Endothelial cell of umbilical vein (primary cell): ENCODE results near the gene THRSP. TPM values are rescaled to one million over a fixed set of nuclear protein-coding genes. Genes with fewer than 3 reads are reported as not detected.

Source experiments
- BruUV-seq: library from RNA; stranded (reverse); fragments of 400-500 nt; replicated peaks from 2 replicates; lab custom pipeline; 2021; lab: Mats Ljungman, UMichigan
- CTCF ChIA-PET: fragments of 300-600, 350-600 bp; sonication (Branson Sonifier 250); formaldehyde crosslinking; loops from one replicate; lab custom pipeline; 2021; ENCODE audit warnings: antibody characterized with exemption, inconsistent platforms; lab: Charles Lee
- POLR2A ChIA-PET: fragments of 300-600, 350-600 bp; sonication (Branson Sonifier 250); formaldehyde crosslinking; loops from one replicate; lab custom pipeline; 2021; ENCODE audit warnings: antibody characterized with exemption, inconsistent platforms; lab: Charles Lee
- DNase-seq: peaks from one replicate; pipeline ENCODE4 v3.0.0-alpha.2; 2011; ENCODE audit warnings: low read depth, low spot score
- FAIRE-seq: peaks from 2 replicates; lab custom pipeline; 2011; peaks lifted over from hg19 to GRCh38; lab: Jason Lieb, UNC
- H2AFZ ChIP-seq: 2 replicates; pipeline ENCODE4 v1.6.0; 2012; ENCODE audit warnings: low read depth, low read length, control low read depth, inconsistent platforms
- H3K27ac ChIP-seq: 2 replicates; pipeline ENCODE4 v1.5.1; 2011; ENCODE audit warnings: low read depth, mild to moderate bottlenecking, control low read depth, low read length, moderate library complexity; ENCODE audit not compliant: insufficient read depth
- H3K27me3 ChIP-seq, 2 experiments: 2 replicates each; pipeline versions ENCODE4 v1.6.0 to v1.6.1; 2011; ENCODE audit warnings: low read length in 2 of 2, mixed read lengths in 1 of 2; ENCODE audit not compliant: control insufficient read depth in 2 of 2, insufficient read depth in 2 of 2
- H3K36me3 ChIP-seq, 2 experiments: 2 replicates in 1 of 2; 3 replicates in 1 of 2; pipeline ENCODE4 v1.5.1; 2011; ENCODE audit warnings: low read length in 2 of 2, mild to moderate bottlenecking in 1 of 2, moderate library complexity in 1 of 2; ENCODE audit not compliant: control insufficient read depth in 2 of 2, insufficient read depth in 2 of 2; ENCODE audit errors: extremely low read depth in 1 of 2
- H3K4me1 ChIP-seq: 3 replicates; pipeline ENCODE4 v1.5.1; 2011; ENCODE audit warnings: mild to moderate bottlenecking, low read length; ENCODE audit not compliant: control insufficient read depth, insufficient read depth; ENCODE audit errors: extremely low read depth
- H3K4me2 ChIP-seq: 2 replicates; pipeline ENCODE4 v1.6.1; 2011; ENCODE audit warnings: low read length, control low read depth, mixed read lengths; ENCODE audit not compliant: insufficient read depth
- H3K4me3 ChIP-seq, 3 experiments: fragments of 200-600 bp in 1 of 3; sonication (generic), shearing (Covaris generic) in 1 of 3; replicated peaks in 1 of 3; 2 replicates each; pipeline ENCODE4 v1.5.1; 2011 to 2016; ENCODE audit warnings: control low read depth in 3 of 3, low read length in 3 of 3, mild to moderate bottlenecking in 2 of 3, inconsistent platforms in 1 of 3, low read depth in 1 of 3, moderate library complexity in 1 of 3; ENCODE audit not compliant: insufficient read depth in 1 of 3
- H3K79me2 ChIP-seq: 2 replicates; pipeline ENCODE4 v1.6.0; 2012; ENCODE audit warnings: low read length, inconsistent platforms; ENCODE audit not compliant: control insufficient read depth, insufficient read depth
- H3K9ac ChIP-seq: replicated peaks from 2 replicates; pipeline ENCODE3; 2011; ENCODE audit warnings: low read length, control low read depth; ENCODE audit not compliant: insufficient read depth; ENCODE audit errors: extremely low read depth
- H3K9me1 ChIP-seq: replicated peaks from 3 replicates; pipeline ENCODE4 v1.6.0; 2011; ENCODE audit warnings: mild to moderate bottlenecking, low read length; ENCODE audit not compliant: control insufficient read depth, insufficient read depth; ENCODE audit errors: extremely low read depth
- H3K9me3 ChIP-seq: replicated peaks from 2 replicates; pipeline ENCODE4 v1.5.1; 2012; ENCODE audit warnings: low read length, inconsistent platforms; ENCODE audit not compliant: control insufficient read depth, insufficient read depth
- H4K20me1 ChIP-seq: replicated peaks from 2 replicates; pipeline ENCODE3; 2011; ENCODE audit warnings: mild to moderate bottlenecking, low read length; ENCODE audit not compliant: control insufficient read depth, insufficient read depth; ENCODE audit errors: extremely low read depth
- EZH2 ChIP-seq: IDR thresholded peaks from 2 replicates; pipeline ENCODE4 v1.6.1; 2012; ENCODE audit warnings: borderline replicate concordance, low read depth, mild to moderate bottlenecking, moderate library complexity, low read length, inconsistent platforms; ENCODE audit not compliant: severe bottlenecking
- FOS ChIP-seq: IDR thresholded peaks from 2 replicates; pipeline ENCODE4 v1.6.1; 2011; ENCODE audit warnings: mild to moderate bottlenecking, low read length, moderate library complexity, borderline replicate concordance; ENCODE audit not compliant: insufficient read depth
- GATA2 ChIP-seq: IDR thresholded peaks from 2 replicates; pipeline ENCODE4 v1.7.0; 2011; ENCODE audit warnings: low read depth, mild to moderate bottlenecking, moderate library complexity, mixed read lengths, low read length; ENCODE audit not compliant: insufficient read length, insufficient read depth
- JUN ChIP-seq: IDR thresholded peaks from 2 replicates; pipeline ENCODE4 v1.6.1; 2011; ENCODE audit warnings: borderline replicate concordance, low read depth; ENCODE audit not compliant: insufficient read length, insufficient read depth
- MAX ChIP-seq: IDR thresholded peaks from 2 replicates; pipeline ENCODE4 v1.6.1; 2011; ENCODE audit not compliant: insufficient read depth, insufficient read length
- MYC ChIP-seq: IDR thresholded peaks from one replicate; pipeline ENCODE4 v1.6.1; 2011; ENCODE audit warnings: mild to moderate bottlenecking, low read depth, low read length
- POLR2A ChIP-seq: IDR thresholded peaks from 2 replicates; pipeline ENCODE4 v1.6.1; 2012; ENCODE audit warnings: low read depth, mild to moderate bottlenecking, control low read depth, low read length
- POLR2AphosphoS5 ChIP-seq: IDR thresholded peaks from 2 replicates; pipeline ENCODE4 v1.6.1; 2012; ENCODE audit warnings: low read depth, mild to moderate bottlenecking, control low read depth, low read length, moderate library complexity; ENCODE audit not compliant: insufficient read depth
- dilution Hi-C: fragments of 300-500 bp; cut with MboI; formaldehyde crosslinking; loops from one replicate; pipeline ENCODE4 v1.15.0; 2019; ENCODE audit warnings: low sequenced_read_pairs; ENCODE audit not compliant: extremely low pct_ligation_motif_present
- intact Hi-C: fragments of 100-400 bp; cut with micrococcal nuclease; formaldehyde crosslinking; loops from one replicate; pipeline ENCODE4 v1.10.0; 2022
- polyA plus RNA-seq, 4 experiments: library from polyadenylated mRNA; depleted of rRNA in 3 of 4; stranded (reverse) in 3 of 4; unstranded in 1 of 4; fragments of >200 nt; gene quantifications; 2 replicates each; pipeline versions ENCODE4 v1.2.1 to v1.2.3, GENCODE V29; 2011 to 2012; ENCODE audit warnings: missing spikeins in 1 of 4
- total RNA-seq: library from RNA; stranded (reverse); gene quantifications from 2 replicates; pipeline ENCODE4 v1.2.3, GENCODE V29; 2021
- TF ChIP-seq, protein P1 (sequence below), 2 donors: IDR thresholded peaks; 1 replicate in 1 of 2; 2 replicates in 1 of 2; pipeline ENCODE4 v1.5.1; 2011; ENCODE audit warnings: low read length in 2 of 2, mild to moderate bottlenecking in 2 of 2, moderate library complexity in 2 of 2, control low read depth in 1 of 2, inconsistent platforms in 1 of 2, low read depth in 1 of 2; ENCODE audit not compliant: insufficient read depth in 1 of 2; ENCODE audit errors: extremely low read depth in 1 of 2

Gene THRSP
- total and polyA plus RNA-seq, 2 donors (not counting 3 experiments of a cell fraction or from before 2014, with no cell fraction given), result not detected

DNA sequence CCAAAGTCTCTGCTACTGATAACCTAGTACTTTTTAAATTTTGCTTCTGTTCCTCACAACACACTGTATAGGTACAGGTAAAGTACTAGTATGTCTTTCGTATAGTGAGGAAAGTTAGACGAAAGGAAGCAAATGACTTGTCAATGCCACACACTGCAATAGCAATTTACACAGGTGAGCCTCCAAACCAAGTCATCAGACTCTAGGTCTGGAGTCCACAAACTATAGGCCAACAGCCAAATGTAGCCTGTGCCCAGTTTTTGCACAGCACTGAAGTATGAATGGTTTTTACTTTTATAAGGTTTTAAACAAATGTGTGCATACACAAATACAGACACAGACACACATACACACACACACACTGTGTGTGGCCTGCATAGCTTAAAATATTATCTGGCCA, 47.6 kb downstream of the THRSP start:
- DNase-seq (no peak), FAIRE-seq (no peak)
- no peak for TF ChIP-seq POLR2A
- no peak for TF ChIP-seq EZH2
- dilution Hi-C loops, result no loop called here
- no peaks in the 10 kb centered on the region for H4K20me1 ChIP-seq
- no peak overlapping the region for H3K4me3 ChIP-seq
- H3K27me3 ChIP-seq, result no peaks in the 10 kb centered on the region
- POLR2A ChIA-PET, result no interaction called here
- H3K36me3 ChIP-seq, result peaks cover 0 to 2% of the 10 kb centered on the region in 2 experiments
- no peaks in the 10 kb centered on the region for H3K9me1 ChIP-seq
- CTCF ChIA-PET, result no interaction called here
- H3K9ac ChIP-seq, result no peak overlapping the region
- no peaks in the 10 kb centered on the region for H3K4me1 ChIP-seq
- BruUV-seq, result no TSS peak
- H3K9me3 ChIP-seq, result no peaks in the 10 kb centered on the region
- no peak overlapping the region for H3K27ac ChIP-seq
- no peaks in the 10 kb centered on the region for H3K79me2 ChIP-seq
- intact Hi-C loops, result no loop called here
- H2AFZ ChIP-seq, result no peak overlapping the region
- no peak overlapping the region for H3K4me2 ChIP-seq

DNA sequence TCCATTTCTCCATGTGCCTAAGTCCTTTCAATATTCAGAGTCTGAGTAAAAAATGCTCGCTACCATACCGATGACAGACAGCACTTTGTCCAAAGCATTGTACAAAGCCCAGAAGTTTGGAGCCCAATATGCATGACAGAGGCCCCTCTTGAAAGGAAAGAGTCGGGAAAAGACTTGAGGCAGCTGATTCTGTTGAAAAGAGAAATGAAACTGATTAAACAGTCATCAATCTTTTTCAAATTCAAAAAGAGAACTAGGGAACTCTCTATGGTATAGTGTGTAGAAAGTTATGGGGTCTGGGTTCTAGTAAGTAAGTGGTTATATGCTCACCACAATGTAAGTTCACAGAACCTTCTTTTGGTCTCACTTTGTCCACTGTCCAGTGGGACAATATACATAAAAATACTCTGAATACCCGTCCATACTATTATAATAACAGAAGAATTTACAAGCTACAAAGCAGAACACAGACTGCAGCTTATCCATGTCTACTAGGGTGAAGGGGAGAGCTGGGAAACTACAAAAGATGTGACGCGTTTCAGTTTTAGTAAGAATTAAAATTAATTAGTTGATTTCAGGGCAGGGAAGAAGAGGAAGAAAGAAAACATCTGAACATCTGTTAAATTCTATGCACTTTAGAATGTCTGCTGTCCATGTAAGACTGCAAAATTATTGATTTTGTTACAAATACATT, 49.1 kb downstream of the THRSP start:
- Histone ChIP-seq H3K9me1 (no peaks in the 10 kb centered on the region), H3K9me3 (no peaks in the 10 kb centered on the region), H3K4me1 (no peaks in the 10 kb centered on the region), H3K27me3 (no peaks in the 10 kb centered on the region), H2AFZ (no peak overlapping the region), H4K20me1 (no peaks in the 10 kb centered on the region), H3K27ac (no peak overlapping the region), H3K36me3 (no peaks in the 10 kb centered on the region), H3K9ac (no peak overlapping the region), H3K79me2 (no peaks in the 10 kb centered on the region), H3K4me2 (no peak overlapping the region), H3K4me3 (no peak overlapping the region)
- no peak for FAIRE-seq
- dilution Hi-C loops, result no loop called here
- TF ChIP-seq JUN, result no peak
- no peak for TF ChIP-seq GATA2
- TF ChIP-seq FOS, result no peak
- TF ChIP-seq, protein P1, sequence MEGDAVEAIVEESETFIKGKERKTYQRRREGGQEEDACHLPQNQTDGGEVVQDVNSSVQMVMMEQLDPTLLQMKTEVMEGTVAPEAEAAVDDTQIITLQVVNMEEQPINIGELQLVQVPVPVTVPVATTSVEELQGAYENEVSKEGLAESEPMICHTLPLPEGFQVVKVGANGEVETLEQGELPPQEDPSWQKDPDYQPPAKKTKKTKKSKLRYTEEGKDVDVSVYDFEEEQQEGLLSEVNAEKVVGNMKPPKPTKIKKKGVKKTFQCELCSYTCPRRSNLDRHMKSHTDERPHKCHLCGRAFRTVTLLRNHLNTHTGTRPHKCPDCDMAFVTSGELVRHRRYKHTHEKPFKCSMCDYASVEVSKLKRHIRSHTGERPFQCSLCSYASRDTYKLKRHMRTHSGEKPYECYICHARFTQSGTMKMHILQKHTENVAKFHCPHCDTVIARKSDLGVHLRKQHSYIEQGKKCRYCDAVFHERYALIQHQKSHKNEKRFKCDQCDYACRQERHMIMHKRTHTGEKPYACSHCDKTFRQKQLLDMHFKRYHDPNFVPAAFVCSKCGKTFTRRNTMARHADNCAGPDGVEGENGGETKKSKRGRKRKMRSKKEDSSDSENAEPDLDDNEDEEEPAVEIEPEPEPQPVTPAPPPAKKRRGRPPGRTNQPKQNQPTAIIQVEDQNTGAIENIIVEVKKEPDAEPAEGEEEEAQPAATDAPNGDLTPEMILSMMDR (IDR thresholded peaks at IDR 0.05; ENCODE audit: extremely low read depth in 1 of 2, insufficient read depth in 1 of 2, low read depth in 1 of 2, low read length in 2 of 2), result no peak
- TF ChIP-seq POLR2AphosphoS5, result no peak
- TF ChIP-seq POLR2A, result no peak
- TF ChIP-seq MAX, result no peak
- no peak for TF ChIP-seq EZH2
- TF ChIP-seq MYC, result no peak
- intact Hi-C loops, result no loop called here
- no peak for DNase-seq
- ChIA-PET POLR2A (no interaction called here), CTCF (no interaction called here)
- no TSS peak for BruUV-seq
